Sigmoid colon (tissue), 4 donors: Measurements from ENCODE around the gene DRD1.

Experiments used
- EP300 ChIP-seq, 4 donors: sonication (generic); formaldehyde crosslinking; IDR thresholded peaks; one replicate each; pipeline ENCODE4 v1.6.1; 2017; ENCODE audit warnings: antibody characterized with exemption in 4 of 4
- POLR2A ChIP-seq, 2 donors: fragments of 450-650 bp; IDR thresholded peaks; one replicate each; pipeline ENCODE4 v1.6.1; 2016; ENCODE audit warnings: antibody characterized with exemption in 2 of 2, mild to moderate bottlenecking in 2 of 2, moderate library complexity in 2 of 2
- POLR2AphosphoS5 ChIP-seq, 4 donors: sonication (generic); formaldehyde crosslinking; IDR thresholded peaks; one replicate each; pipeline ENCODE4 v1.6.1; 2017; ENCODE audit warnings: antibody characterized with exemption in 4 of 4
- TF ChIP-seq, protein P1 (sequence below), 4 experiments: fragments of 450-650 bp in 3 of 4; fragments of 200-600 bp in 1 of 4; IDR thresholded peaks; one replicate each; pipeline ENCODE4 v1.5.1; 2016 to 2019; ENCODE audit warnings: antibody characterized with exemption in 4 of 4, mild to moderate bottlenecking in 3 of 4, moderate library complexity in 2 of 4

DNA sequence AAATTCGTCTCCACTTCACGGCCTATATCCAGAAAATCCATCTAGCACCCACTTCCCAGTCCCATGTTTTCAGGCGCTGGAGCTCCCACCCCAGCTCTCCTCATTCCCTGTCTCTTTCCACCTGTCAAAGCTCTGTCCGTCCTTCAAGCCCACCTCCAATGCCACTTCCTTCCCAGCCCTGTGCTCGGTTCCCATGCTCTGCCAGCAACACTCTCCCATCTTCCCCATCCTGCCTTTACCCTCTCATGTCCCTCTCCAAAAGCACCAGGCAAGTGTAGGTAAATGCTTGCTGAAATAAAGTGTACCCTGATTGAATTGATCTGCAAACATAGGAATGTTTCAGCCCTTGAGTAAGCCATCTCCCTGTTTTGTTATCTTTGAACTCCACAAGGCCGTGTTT lies 9.2 kb downstream of the DRD1 start:
- TF ChIP-seq, protein P1, sequence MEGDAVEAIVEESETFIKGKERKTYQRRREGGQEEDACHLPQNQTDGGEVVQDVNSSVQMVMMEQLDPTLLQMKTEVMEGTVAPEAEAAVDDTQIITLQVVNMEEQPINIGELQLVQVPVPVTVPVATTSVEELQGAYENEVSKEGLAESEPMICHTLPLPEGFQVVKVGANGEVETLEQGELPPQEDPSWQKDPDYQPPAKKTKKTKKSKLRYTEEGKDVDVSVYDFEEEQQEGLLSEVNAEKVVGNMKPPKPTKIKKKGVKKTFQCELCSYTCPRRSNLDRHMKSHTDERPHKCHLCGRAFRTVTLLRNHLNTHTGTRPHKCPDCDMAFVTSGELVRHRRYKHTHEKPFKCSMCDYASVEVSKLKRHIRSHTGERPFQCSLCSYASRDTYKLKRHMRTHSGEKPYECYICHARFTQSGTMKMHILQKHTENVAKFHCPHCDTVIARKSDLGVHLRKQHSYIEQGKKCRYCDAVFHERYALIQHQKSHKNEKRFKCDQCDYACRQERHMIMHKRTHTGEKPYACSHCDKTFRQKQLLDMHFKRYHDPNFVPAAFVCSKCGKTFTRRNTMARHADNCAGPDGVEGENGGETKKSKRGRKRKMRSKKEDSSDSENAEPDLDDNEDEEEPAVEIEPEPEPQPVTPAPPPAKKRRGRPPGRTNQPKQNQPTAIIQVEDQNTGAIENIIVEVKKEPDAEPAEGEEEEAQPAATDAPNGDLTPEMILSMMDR (IDR thresholded peaks at IDR 0.05) = no peak
- TF ChIP-seq POLR2AphosphoS5 (IDR thresholded peaks at IDR 0.05) (no peak), POLR2A (IDR thresholded peaks at IDR 0.05) (no peak), EP300 (IDR thresholded peaks at IDR 0.05) (no peak)
